GM18873 (cell line): ENCODE measurements around the gene ANKIB1.
"Not testable (repeated sequence)": the region's sequence is repeated elsewhere in the genome, so short reads cannot be mapped to it uniquely, and the experiment has no call there.

Experiments
- ATAC-seq: cut with Tn5 transposase; IDR thresholded peaks from one replicate; pipeline ENCODE4 v1.9.1; 2021; ENCODE audit warnings: mild to moderate bottlenecking, moderate library complexity, moderate number of reproducible peaks; ENCODE audit not compliant: unreplicated experiment, low FRiP score

Gene ANKIB1, protein sequence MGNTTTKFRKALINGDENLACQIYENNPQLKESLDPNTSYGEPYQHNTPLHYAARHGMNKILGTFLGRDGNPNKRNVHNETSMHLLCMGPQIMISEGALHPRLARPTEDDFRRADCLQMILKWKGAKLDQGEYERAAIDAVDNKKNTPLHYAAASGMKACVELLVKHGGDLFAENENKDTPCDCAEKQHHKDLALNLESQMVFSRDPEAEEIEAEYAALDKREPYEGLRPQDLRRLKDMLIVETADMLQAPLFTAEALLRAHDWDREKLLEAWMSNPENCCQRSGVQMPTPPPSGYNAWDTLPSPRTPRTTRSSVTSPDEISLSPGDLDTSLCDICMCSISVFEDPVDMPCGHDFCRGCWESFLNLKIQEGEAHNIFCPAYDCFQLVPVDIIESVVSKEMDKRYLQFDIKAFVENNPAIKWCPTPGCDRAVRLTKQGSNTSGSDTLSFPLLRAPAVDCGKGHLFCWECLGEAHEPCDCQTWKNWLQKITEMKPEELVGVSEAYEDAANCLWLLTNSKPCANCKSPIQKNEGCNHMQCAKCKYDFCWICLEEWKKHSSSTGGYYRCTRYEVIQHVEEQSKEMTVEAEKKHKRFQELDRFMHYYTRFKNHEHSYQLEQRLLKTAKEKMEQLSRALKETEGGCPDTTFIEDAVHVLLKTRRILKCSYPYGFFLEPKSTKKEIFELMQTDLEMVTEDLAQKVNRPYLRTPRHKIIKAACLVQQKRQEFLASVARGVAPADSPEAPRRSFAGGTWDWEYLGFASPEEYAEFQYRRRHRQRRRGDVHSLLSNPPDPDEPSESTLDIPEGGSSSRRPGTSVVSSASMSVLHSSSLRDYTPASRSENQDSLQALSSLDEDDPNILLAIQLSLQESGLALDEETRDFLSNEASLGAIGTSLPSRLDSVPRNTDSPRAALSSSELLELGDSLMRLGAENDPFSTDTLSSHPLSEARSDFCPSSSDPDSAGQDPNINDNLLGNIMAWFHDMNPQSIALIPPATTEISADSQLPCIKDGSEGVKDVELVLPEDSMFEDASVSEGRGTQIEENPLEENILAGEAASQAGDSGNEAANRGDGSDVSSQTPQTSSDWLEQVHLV

DNA sequence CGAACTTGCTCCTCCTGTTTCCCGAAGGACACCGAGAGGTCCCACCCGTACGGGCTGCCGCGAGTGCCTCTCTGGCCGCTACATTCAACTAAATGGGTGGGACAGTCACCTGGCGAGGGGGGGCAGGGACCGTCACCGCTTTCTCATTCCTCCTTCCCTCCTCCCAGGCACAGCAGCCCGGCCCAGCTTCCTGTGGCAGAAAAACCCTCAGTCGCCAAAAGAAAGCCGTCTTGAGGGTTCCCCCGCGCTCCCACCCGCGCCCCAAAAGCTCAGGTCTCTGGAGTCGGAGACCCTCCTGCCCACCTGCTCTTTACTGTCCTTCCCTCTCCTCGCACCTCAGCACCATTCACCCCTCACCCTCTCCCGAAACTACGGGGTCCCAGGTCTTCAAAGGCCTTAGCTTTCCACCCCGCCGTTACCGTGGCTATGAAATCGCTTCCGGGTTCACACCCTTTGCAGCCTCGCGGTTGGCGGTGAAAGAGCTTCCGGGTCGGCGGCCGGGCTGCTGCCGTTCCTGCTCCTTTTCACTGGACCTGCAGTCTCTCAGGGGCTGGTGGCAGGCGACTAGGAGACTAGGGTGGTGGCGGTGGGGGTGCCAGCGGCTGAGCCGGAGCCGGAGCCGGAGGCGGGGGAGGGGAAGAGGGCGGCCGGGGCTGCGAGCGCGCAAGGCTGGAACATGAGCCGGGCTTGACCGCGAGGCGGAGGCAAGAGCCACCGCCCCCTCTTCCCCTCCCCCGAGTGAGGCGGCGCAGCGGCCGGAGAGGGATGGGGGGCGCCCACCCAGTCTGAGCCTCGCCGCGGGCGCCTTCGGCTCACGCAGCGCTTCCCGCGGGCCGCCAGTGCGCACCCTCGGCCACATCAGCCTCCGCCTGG is at the start of gene ANKIB1, which contains the start of gene KRIT1:
Gene ANKIB1 (plus strand): TSS at position 488 of the 873 bp plus-strand sequence. CDS start 49,005 bp downstream, outside the sequence.
Gene KRIT1 (minus strand): TSS at position 428 of the 873 bp plus-strand sequence. CDS start 3,779 bp downstream, outside the sequence.
- ATAC-seq = peak; percentile 75

GRCh38 chr7:92200791-92201190 is 45.0 kb upstream of the ANKIB1 start:
- ATAC-seq = no peak

DNA sequence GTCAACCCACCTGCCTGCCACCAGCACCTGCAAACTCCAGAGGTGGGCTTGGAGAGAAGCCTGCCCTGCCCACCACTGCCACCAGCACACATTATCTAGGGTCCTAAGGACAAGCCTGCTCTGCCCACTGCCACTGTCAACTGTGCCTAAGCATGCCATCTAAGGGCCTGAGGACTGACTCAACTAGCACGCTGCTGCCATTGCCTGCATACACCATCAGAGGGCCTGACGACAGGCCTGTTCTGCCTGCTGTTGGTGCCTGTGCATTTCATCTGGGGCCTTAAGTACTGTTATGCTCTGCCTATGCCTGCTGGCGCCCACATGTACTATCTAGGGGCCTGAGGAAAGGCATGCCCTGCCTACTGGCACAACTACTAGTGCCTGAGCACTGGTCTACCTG is 39.8 kb upstream of the ANKIB1 start:
- ATAC-seq = no peak

DNA sequence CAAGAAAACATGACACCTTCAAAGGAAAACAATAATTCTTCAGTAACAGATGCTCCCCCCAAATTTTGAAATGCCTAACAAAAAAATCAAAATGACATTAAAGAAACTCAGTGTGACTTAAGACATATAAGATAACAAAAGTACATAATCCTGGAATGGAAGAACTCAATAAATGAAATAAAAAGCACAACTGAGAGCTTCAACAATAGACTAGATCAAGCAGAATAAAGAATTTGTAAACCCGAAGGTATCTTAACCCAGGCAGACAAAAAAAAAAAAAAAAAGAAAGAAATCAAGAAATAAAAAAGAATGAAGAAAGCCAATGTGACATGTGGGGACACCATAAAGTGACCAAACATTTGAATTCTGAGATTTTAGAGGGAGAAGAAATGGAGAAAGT is 39.1 kb upstream of the ANKIB1 start:
- no peak for ATAC-seq

GRCh38 chr7:92221766-92222165 is 24.0 kb upstream of the ANKIB1 start:
- ATAC-seq = no peak

DNA sequence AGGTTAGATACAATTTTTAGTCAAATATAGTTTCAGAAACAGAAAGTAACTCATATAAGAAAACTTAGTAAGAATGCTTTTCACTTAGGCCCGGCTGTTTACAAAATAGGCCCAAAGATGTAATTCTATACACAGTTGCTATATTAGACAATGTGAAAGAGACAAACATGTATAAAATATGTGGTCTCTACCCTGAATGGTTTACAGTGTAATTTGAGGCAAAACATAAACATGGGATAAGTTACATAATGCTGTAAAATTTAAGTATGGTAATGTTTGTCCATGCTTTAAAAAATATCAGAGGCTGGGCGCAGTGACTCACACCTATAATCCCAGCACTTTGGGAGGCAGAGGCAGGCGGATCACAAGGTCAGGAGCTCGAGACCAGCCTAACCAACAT is 18.8 kb upstream of the ANKIB1 start:
- no peak for ATAC-seq

DNA sequence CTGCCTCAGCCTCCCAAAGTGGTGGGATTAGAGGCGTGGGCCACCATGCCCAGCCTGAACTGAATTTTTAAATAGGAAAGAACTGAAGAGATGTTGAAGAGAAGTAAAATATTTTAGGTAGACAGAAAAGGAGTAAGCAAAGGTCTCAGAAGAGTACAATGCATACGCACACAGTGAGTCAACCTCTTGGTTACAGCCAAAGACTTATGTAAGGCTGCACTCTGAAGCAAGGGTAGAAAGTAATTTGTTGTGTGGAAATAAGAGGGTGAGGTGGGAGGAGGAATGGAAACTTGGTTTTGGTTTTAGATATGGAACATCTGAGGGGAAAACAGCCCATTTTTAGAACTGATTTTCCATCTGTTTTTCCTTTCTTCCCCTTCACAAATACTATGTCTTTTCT is 17.7 kb upstream of the ANKIB1 start:
- no peak for ATAC-seq

GRCh38 chr7:92228742-92229141 is 17.0 kb upstream of the ANKIB1 start:
- ATAC-seq = no peak

DNA sequence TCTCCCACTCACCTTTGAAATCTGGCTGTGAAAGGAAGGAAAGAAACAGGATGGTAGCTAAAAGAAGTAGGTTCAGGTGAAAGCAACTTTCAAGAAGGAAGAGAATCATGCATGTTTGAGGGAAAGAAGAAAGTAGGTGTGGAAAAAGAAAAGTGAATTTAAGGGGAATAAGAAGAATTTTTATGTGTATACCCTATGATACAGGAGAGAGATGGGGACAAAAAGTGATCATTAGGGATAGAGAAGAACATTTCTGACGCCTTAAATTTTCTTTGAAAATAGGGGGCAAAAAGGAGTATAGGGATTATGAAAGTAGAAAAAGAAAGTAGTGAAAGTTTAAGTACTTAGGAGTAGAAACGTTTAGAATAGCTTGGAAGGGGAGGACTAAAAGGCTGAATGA is 15.2 kb upstream of the ANKIB1 start:
- no peak for ATAC-seq

DNA sequence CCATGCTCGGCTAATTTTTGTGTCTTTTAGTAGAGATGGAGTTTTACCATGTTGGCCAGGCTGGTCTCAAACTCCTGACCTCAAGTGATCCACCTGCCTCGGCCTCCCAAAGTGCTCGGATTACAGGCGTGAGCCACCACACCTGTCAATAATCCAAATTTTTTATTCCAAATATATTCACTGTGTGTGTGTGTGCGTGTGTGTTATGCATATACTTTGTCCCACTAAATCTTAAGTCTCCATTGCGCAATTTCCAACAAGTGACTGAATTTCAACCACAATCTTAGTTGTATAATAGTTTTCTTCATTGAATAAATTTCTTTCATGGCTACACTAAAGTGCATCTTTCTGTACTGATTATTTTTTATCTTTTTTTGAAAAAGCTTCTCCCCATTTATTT is 2.8 kb upstream of the ANKIB1 start:
- no peak for ATAC-seq

DNA sequence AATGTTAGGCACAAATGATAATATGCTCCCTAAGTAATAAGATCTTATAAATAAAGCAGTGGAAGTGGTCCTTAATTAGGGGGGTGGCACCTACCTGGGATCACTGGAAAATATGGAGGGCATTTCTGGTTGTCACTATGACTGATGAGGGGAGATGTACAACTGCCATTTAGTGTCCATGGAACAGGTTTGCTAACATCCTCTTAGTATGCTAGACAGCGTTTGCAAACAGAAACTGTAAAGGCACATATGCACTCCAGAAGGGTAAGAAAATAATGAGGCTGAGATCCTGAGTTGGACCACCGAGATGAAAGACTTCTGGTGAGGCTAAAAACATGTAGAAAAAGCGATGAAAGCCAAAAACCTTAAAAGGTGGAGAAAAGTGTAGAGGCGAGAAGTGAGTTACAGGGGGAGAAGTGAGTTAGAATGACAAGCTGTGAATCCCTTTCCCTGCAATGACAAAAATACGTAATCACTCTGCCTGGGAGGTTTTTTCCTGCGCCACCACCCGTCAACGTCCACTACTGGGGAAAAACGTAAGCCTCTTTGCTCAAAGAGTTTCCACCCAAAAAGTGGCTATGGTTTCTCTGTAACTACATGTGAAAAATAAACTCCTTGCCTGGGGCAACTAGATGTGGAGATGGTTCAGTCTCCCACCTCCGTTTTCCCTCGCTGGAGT is 827 bp upstream of the ANKIB1 start:
- ATAC-seq = no peak

- ATAC-seq = peak; percentile 31
Measured at GRCh38 chr7:92246360-92247101, 757 bp downstream of the ANKIB1 start.

- ATAC-seq = no peak
Measured at GRCh38 chr7:92250603-92251002, 4.8 kb downstream of the ANKIB1 start.

GRCh38 chr7:92251181-92251580 is 5.4 kb downstream of the ANKIB1 start:
- no peak for ATAC-seq

DNA sequence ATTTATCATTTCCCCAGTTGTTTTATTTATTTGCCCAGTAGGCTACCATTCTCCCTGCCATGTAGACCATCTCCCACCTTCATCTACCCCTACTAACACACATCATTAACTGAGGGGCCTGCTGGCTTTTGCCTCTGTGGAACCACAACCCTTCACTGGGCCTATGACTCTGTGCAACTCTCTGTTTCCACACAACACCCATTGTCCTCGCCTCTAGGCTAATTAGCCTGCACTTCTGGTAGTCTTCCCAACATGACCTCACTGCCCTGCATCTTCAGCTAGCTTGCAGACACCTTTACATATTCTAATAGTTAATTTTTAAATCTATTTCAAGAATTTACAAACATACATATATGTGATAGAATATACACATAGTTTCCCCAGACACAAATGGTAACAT is 7.5 kb downstream of the ANKIB1 start:
- ATAC-seq = no peak

GRCh38 chr7:92254800-92255199 is 9.0 kb downstream of the ANKIB1 start:
- ATAC-seq = not testable (repeated sequence)

- no peak for ATAC-seq
Measured at GRCh38 chr7:92255308-92255707, 9.5 kb downstream of the ANKIB1 start.

- ATAC-seq = no peak
Measured at GRCh38 chr7:92259062-92259461, 13.3 kb downstream of the ANKIB1 start.
